NCI-H1092 (cell line): Measurements from ENCODE around the gene LTA4H.

Experiments
- DNase-seq: peaks from one replicate; lab custom pipeline; 2025; lab: John Stamatoyannopoulos, UW

The LTA4H gene

DNA sequence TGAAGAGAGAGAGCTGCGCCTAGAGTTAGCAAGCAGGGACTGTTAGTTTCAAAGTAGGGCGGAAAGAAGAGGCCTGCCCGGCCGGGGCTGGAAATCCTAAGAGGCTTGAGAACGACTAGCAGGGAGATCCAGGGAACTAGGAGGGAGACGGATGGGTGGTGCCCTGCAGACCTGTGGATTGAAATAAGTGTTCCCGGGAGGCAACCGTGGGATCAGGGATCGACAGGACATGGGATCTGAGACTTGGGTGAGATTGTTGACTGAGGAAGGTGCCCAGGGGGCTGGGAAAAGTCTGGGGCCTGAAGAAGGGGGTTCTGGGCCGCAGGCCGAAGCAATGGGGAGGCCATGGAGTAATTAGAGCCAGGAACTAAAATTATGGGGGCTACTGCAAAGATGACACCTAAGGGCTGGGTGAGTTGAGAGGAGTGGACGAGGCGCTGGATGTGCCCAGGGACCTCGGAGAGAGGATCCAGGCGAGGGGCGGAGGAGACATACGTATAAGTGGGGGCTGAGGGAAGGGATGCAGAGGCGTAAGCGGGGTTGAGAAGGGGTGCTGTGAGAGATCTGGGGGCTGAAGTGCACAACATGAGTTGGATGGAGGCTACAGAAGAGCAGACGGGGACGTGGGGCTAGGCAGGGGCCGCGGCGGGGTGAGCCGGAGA lies 635 bp downstream of the LTA4H start:
- no peak for DNase-seq

DNA sequence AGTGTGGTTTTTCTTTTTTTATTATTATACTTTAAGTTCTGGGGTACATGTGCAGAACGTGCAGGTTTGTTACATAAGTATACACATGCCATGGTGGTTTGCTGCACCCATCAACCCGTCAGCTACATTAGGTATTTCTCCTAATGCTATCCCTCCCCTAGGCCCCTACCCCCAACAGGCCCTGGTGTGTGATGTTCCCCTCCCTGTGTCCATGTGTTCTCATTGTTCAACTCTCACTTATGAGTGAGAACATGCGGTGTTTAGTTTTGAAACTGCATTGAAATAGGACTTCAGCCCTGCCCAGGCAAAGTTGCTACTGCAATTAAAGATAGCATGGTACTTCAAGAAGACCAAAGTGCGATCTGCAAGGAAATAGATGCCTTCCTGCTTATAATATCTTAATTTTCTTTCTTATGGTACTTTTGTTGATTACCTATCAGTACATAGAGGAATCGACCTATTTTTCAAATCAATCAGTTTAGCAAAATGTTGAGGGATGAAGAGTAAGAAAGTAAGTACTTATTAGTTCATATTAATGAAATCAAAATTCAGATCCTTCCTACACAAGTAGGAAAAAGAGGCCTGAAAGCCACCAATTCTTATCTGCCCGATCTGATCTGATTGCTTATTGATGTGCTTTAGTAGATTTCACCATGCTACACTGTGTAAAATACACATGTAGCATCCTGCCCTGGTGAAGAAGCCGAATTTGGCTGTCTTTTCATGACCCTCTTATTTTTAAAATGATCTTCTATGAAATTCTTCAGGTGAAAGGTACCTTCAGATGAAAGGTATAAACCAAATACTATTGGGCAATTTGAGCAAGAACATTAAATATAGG lies 1.6 kb downstream of the LTA4H start:
- DNase-seq, result no peak

DNA sequence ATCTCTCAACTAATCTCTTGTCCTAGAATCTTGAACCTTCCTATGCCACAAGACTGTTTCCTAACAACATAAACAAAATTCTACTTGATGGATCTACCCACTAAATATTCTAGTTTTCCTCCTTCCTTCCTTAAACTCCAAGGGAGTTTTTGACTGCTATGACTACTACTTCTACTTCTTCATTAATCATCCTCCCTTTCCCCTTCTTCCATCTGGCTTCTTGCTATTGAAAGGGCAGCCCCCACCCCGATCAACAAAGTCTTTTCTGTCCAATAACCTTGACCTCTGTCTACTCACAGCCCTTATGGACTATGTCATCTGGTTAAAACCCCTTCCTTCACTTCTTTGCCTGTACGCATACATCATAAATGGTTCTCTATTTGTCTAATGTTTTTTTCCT lies 5.6 kb downstream of the LTA4H start:
- DNase-seq, result no peak

- no peak for DNase-seq
Measured at GRCh38 chr12:96028538-96028937, 6.8 kb downstream of the LTA4H start.

- DNase-seq, result no peak
Measured at GRCh38 chr12:96026331-96026730, 9.1 kb downstream of the LTA4H start.

GRCh38 chr12:96025518-96025917 lies 9.9 kb downstream of the LTA4H start:
- DNase-seq, result no peak

DNA sequence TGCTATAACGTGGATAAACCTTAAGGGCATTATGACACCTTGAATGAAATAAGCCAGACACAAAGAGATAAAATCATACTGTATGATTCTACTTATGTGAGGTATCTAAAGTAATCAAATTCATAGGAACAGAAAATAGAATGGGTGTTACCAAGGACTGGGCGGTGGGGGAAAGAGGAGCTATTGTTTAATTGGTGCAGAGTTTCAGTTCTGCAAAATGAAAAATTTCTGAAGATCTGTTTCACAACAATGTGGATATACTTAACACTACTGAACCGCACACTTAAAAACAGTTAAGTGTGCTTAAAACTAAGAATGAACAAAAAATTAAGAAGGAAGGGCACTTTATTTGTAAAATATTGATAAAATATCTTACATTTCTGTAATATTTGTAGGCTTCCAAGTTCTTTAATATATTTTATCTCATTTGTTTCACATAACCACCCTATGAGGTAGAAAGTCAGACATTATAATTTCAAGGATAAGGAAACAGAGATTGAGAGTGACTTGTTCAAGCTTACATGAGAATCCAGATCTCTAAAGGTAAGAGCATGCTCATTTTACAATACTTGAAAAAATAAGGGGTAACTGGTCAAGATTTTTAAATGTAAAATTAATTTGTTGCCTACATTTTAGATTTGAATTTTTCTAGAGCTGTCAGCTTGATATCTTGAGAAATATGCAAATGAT lies 14.9 kb downstream of the LTA4H start:
- DNase-seq, result no peak

DNA sequence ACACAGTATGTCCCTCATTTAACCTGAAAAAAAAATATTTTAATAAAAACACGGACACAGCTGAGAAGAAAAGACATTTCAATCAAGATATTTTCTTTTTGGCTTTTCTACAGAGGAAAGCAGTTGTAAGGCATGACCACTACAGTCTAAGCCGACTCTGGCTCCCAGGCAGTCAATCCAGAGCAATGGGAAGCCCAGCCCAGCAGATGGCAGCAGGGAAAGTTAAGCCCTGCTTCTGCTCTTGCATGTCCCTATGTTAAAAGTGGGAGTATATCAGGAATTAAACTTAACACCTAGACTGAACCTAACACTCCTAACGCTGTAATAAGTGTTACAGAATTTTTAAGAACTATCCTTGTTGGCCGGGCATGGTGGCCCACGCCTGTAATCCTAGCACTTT lies 19.7 kb downstream of the LTA4H start:
- DNase-seq, result no peak

DNA sequence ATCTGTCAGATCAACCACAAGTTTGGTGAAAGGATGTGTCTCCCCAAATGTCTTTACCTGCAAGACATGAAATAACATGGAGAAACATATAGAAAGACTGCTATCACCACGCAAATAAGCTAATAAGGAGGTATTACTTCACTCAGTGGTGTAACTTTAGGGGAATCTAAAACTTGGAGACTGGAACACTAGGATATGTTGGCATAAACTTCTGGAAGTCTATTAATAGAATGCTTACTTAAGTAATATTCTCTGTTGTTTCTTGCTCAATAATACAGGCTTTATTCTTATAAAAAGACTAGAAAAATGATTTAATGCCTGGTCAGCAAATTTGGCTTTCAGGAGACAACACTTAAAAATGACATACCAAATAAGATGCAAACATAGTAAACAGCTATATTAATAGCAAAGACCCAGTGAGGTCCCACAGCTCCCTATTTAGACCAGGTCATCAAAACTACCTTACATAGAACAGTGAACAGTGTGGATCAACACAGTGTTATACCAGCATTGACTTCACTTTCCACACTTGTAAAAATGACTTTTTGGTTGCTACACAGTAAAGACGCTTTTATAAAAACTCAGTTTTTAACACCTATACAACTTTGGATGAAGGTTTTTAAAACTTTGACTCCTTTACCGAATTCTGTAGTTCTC lies 20.3 kb downstream of the LTA4H start:
- DNase-seq, result no peak

DNA sequence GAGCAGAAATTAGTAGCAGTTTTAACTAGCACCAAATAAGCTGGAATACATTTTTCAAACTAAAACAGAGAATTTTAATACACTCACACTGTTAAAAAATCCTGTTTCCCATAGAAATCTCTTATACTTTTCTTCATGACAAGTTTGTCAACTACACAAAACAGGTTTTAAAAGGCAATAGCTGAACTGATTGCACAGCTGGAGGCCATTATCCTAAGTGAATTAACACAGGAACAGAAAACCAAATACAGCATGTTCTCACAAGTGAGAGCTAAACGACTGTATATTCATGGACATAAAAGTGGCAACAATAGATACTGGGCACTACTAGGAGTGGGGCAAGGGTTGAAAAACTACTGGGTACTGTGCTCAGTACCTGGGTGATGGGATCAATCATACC lies 27.7 kb downstream of the LTA4H start:
- DNase-seq, result no peak

GRCh38 chr12:96006727-96007126 lies 28.7 kb downstream of the LTA4H start:
- no peak for DNase-seq

GRCh38 chr12:96000858-96001257 lies 34.5 kb downstream of the LTA4H start:
- no peak for DNase-seq

DNA sequence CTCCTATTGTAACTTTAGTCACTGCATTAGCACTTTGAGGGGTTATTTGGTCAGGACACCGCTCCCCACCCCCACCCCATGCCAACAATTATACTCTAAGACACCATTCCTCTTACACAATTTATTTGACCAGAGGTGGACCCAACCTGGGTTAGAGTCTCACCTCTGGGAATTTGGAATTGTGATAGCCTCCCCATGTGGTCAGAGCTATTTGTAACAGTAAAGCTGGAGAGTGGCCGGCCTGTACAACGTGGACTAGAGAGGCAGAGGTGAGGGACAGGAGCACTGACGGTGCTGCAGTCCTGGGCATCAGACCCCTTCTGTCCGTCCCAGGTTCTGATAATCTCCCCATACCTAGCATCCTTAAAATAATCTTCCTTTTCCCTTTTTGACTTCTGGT lies 35.9 kb downstream of the LTA4H start:
- no peak for DNase-seq

DNA sequence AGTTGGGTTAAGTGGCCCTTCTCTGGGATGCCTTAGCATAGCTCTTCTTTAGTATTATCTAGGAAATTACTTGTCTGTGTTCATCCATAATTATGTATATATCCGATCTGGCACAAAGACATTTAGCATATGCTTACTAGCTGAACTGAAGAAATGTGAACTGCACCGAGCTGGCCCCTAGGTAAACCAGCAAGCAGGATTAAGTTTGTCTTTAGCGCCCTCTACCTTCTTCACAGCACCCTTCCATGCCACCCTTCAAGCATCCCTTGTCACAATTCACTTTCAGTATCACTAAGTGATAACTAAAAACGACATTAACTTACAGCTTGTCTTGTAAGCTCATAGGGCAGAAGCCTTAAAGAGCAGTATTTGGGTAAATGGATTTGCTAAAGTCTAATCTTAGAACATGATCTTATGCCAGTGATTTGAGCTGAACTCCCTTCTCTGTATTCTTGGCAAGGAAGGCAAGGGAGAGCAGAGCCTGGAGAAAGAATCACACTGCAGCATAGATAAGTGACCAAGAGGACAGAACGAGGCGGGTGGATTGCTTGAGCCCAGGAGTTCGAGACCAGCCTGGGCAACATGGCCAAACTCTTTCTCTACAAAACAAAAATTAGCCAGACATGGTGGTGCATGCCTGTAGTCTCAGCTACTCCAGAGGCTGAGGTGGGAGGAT lies 36.6 kb downstream of the LTA4H start:
- DNase-seq, result peak; percentile 19

GRCh38 chr12:95997911-95998510 lies 37.4 kb downstream of the LTA4H start:
- DNase-seq, result no peak

DNA sequence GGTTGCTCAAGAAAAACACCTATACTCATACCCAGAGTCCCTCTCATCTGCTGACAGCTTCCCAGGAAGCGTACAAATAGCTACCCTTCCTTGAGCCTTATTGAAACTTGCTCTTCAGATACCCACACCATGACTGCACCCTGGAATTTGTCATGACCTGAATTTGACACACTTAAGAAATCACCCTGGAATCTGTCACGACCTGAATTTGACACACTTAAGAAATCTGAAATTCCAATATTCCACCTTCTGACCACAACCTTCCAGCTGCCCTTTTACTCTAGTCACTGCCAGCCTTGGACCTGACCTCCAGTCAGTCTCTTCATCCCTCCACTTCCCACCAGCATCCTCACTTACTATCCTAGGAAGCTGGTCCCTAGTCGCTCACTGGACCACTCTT lies 38.1 kb downstream of the LTA4H start:
- DNase-seq, result no peak

GRCh38 chr12:95996034-95996658 lies 39.2 kb downstream of the LTA4H start, which contains the start of gene HAL:
Gene HAL, minus strand, starts transcription at chr12:95996344. Its CDS starts 434 bp downstream, at chr12:95995910.
- no peak for DNase-seq

DNA sequence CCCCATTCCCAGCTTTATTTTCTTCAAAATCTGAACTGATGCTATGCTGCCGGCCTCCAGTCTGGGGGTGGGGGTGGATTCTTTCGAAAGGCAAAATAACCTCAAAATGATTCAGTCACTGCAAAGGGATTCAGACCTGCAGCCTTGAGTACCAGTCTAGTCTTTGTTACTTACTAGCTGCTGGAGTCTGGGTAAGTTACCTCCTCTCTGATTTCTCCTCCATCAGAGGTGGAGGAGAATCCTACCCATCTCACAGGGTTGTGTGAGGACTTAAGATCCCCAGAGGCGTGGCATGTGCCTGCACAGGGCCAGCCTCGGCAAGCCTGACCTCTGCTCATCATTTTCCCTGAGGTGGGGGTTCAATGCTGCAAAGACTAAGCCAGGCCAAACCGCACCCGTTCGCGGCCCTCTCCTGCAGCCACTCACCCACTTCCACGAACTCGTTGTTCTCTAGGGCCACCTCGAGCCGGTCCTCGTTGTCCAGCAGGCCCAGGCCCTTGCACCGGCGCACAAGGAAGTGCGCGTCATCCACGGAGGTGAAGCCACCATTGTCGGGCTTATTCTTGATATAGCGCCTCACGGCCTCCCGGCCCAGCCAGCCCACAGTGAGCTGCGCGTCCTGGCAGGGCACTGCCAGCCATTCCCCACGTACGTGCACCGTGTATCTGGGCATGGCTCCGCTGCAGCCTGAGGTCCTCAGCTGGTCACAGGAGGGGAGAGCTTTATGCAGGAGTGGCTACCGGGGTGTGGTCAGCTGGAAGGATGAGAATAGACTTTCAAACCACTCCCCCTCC lies 40.0 kb downstream of the LTA4H start:
- DNase-seq, result no peak

DNA sequence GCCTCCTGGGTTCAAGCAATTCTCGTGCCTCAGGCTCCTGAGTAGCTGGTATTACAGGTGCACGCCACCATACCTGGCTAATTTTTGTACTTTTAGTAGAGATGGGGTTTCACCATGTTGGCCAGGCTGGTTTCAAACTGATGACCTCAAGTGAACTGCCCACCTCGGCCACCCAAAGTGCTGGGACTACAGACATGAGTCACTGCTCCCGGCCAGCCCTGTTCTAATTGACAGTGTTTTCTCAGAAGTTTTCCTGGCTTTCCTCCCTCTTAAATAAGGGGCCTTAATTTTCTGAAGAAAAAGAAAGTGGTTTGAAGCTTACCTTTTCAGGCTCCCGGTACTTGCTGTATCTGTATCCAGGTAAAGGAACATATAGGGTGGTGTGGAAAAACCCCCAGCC lies 40.9 kb downstream of the LTA4H start:
- DNase-seq, result no peak

GRCh38 chr12:95993907-95994306 lies 41.5 kb downstream of the LTA4H start:
- no peak for DNase-seq
